HG03175 (cell line): ENCODE results near the gene RNF175.

Experiments
- ATAC-seq: cut with Tn5 transposase; IDR thresholded peaks from one replicate; pipeline ENCODE4 v1.9.1; 2021; ENCODE audit warnings: mild to moderate bottlenecking, moderate library complexity; ENCODE audit not compliant: unreplicated experiment

RNF175 gene

DNA sequence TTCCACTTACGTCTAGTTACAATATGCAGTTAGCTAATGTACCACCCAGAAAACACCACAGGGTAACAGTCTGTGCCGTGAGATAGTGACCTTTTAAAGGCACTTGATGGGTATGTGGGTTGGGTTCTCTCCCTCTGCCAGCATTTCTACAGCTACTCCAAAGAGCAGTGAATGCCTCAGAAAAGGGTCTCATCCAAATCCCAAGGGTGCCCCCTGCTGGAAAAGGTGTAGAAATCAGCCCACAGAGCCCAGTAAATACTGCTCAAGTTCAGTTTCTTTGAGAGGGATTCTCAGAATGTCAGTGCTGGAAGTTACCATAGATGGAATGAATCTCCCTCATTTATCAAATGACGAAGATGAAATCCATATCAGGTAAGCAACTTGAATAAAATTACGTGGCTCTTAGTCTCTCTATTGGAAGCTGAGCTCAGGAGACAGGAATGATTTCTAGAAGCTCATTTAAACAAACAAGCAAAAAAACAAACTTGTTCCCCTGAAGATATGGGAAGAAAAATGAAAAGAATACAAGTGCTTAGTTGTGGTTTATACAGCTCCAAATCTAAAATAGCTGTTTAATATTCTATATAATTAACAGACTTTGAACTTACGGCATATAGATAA is 9.5 kb downstream of the RNF175 start:
- peak; percentile 76 for ATAC-seq

DNA sequence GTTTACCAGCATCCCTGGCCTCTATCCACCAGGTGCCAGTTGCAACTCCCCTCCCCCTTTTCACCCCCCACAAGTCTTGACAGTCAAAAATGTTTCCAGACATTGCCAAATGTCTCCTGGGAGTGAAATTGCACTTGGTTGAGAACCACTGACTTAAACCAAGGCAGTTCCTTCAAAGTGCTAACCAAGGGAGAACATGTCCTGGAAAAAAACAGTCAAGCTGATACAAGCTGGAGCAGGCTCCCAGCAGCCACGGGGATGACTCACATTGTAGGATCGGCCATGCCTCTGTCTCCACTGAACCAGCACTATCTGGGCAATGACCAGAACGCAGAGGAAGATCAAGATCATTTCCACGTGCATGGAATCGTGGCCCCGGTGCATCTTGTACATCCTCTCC is 11.4 kb downstream of the RNF175 start:
- no peak for ATAC-seq

DNA sequence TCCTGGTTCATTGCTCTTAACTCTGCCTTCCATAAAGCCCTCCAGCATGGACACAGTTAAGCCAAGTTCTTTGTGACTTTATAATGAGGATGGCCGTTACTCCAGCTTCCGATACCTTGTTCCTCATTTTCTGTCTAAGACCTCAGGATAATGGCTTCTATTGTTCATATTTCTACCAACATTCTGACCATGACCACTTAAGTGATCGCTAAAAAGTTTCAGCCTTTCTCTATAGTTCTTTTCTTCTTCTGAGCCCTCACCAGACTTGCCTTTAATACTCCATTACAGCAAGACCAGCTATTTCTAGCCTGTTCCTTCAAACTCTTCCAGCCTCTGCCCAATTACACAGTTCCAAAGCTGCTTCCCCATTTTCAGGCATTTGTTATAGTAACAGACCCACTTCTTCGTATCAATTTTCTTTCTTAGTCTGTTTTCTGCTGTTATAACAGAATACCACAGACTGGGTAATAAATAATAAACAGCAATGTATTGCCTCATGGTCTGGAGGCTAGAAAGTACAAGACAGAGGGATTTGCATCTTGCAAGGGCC is 12.3 kb downstream of the RNF175 start:
- ATAC-seq = no peak

DNA sequence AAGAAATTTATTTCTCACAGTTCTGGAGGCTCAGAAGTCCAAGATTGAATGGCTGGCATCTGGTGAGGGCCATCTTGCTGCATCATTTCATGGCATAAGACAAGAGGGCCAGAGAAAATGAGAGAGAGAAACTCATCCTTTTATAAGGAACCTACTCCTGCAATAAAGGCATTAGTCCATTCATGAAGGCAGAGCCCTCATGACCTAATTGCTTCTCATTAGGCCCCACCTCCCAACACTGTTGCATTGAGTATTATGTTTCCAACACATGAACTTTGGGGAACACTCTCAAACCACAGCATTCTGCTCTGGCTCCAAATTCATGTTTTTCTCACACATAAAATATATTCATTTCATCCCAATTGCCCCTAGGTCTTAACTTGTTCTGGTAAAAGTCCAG is 14.2 kb downstream of the RNF175 start:
- no peak for ATAC-seq

DNA sequence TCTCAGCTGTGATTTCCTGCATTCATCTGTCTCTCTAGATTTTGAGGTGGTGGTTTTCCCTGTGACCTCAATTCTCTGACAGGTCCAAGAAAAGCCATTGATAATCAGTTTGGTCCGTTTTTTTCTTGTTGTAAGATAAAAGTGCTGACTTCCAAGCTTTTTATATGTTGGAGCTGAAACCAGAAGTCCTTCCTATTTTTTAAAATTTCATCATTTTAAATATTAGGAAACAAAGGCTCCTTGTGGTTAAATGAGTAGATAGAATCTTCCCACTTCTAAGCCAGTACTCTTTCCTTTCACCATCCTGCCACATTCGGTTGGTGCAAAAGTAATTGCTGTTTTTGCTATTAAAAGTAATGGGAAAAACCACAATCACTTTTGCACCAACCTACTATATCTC is 18.3 kb downstream of the RNF175 start:
- no peak for ATAC-seq

DNA sequence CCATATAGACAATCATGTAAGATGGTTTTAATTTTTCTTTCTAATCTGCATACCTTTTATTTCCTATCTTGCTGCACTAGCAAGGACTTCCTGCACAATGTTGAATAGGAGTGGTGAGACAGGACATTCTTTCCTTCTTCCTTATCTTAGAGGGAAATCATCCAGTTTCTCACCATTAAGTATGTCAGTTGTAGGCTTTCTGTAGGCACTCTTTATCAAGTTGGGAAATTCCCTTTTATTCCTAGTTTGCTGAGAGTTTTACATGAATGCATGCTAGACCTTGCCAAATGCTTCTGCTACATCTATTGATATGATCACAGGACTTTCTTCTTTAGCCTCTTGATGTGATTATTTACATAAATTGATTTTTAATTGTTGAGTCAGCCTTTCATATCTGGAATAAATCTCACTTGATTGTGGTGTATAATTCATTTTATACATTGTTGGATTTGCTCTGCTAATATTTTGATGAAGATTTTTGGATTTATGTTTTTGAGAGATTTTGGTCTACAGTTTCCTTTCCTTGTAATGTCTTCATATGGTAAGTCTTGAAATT is 23.8 kb downstream of the RNF175 start:
- ATAC-seq = no peak

DNA sequence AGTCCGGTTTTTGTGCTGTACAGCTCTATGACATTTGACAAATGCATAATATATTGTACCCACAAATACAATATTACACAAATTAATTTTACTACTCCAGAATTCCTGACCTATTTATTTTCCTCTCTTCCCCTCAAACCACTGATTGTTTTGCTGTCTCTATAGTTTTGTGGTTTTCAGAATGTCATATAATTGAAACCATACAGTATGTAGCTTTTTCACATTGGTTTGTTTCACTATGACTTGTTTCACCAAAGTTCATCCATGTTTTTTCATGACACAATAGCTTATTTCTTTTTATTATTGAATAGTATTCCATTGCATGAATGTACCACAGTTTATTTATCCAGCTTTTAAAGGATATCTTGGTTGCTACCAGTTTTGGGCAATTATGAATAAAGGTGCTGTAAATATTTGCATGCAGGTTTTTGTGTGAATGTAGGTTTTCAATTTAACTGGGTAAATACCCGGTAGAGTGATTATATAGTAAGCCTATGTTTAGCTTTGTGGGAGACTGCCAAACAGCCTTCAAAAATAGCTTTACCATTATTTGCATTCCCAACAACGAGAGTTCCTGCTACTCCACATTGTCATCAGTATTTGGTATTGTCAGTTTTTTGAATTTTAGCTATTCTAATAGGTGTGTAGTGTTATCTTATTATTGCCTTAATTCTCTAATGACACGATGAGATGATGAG is 25.9 kb downstream of the RNF175 start:
- peak; percentile 69 for ATAC-seq

DNA sequence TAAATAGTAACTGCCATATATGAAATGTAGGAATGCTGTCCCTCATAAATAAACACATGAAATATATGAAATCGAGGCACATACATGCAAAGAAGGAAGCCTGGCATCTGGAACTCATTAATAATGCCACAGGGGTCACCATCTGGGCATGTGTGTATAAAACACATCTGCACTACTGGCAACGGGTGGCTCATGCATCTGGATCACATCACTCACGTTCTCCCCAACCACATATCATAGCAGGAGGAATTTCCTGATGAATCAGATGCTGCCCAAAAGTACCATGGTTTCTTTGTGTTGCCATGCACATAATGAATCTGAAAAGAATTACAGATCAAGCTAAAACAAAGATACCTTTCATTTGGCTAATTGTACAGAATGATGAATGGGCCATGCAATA is 28.6 kb downstream of the RNF175 start:
- ATAC-seq = no peak

DNA sequence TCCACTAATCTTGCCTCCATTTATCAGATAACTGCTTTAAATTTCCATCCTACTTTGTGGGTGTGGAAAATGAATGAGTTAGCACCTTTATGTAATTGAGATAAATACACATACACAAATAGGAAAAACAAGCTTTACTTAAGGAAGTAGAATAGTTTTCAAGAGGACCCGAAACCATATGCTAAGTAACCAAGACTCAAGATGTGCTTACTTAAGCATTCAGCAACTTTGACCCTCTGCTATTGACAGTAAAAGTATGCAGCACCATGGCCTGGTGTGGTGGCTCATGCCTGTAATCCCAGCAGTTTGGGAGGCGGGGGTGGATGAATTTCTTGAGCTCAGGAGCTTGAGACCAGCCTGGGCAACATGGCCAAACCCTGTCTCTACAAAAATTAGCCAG is 29.9 kb downstream of the RNF175 start:
- ATAC-seq = no peak

DNA sequence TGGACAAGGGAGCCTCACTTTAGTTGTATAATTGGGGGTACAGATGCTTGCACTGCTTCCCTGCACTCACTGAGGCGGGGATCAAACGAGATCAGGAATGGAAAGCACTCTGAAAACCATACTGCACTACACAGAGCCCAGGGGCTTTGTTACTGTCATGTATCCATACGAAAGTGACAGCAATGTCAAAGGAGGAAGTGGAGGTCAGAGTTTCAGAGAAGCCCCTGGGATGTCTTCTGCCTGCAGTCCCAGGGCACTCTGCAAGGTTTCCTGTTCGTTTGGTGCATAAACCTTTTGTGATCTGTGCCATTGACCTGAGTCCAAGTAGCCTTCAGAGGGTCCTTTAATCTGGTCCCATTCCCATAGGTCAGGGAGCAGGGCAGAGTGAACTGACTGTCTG is 31.2 kb downstream of the RNF175 start:
- ATAC-seq = peak; percentile 70

DNA sequence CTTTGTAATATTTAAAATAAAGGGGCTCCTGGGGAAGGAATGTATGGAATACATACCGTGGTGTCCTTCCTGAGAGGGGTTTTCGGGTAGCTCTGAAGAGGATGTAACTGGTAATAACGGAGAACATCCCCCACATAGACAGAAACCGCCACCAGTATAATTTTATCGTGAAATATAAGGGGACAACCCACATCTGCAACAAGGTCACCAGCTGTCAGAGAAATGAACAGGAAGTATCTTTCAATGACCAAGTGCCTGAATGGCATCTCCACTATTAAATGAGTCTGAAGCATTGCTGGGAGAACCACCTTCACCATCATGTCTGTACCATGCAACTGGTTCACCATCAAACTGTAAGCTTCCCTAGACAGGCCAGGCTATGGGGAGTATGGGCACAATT is 31.7 kb downstream of the RNF175 start:
- ATAC-seq = no peak

DNA sequence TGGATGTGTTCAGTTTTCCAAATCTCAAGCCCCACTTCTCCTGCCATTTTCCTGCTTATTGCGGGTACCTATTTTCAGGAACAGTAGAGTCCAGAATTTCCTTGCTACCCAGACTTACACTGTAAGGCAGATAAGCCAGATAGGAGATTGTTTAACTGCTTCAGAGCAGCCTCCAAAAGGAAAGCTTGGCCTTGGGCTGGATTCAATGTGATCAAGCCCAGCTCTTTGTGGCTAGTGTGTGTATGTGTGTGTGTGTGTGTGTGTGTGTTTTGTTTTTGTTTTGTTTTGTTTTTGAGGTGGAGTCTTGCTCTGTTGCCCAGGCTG is 34.0 kb downstream of the RNF175 start:
- no peak for ATAC-seq

DNA sequence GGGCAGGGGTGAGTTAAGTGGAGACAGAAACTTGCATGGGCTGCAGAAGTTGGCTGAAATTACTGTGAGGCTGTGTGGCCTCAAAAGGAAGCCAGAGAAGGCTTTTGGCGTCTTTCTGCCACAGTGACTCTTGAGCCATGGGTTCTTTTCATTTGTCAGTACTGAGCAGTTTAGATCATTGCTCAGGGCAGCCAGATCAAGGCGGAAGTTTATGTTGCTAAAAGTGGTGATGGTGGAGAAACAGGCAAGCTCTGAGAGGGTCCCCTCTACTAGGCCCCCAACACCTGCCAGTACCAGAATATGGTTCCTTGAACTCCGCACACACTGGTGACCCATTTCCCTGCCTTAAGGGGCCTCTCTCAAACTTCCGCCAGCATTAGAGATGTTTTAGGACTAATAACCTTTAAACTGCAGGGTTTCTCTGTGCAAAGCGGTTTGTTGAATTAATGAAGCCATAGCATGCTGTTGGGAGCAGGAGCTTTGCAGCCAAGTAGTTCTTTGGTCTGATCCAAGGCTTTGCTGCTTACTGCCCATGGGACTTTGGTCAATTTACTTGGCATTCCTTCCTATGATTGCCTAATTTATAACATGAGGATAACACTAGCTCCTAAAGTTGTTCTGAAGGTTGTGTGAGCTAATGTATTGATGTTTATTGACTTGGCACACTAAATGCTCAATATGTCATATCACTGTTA is 34.5 kb downstream of the RNF175 start:
- no peak for ATAC-seq

DNA sequence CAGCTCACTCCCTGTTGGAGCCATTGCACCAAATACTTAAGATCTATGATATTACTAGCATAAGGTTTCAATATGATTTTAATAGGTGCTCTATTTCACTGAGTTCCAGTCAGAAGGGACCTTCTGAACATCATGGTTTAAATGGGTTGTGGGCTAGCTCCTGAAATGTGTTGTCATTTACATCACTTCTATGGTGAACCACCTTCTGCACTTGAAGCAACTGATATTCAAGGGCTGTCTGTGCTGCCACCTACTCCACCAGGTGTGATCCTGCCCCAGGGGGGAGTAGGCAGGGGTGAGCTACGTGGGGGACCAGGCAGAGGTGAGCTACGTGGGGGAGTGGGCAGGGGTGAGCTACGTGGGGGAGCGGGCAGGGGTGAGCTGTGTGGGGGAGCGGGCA is 35.2 kb downstream of the RNF175 start:
- no peak for ATAC-seq

DNA sequence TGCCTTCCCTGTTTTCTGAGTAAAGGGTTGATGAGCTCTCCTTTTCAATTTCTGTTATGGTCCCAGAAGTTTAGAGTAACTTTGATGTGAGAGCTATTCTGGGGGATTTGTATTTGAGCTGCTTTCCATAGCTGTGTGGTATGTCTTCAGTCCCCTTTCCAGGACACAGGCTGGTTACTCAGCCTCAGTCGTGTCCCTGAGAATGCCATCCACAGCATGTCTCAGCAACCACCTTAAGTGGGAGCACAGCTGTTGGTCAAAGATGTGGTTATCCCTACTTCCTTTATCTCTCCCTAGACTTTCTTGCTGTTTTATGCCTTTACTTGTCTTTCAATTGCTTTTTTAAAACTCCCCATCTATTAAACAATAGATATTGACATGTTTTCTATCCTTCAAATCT is 37.8 kb downstream of the RNF175 start:
- no peak for ATAC-seq

DNA sequence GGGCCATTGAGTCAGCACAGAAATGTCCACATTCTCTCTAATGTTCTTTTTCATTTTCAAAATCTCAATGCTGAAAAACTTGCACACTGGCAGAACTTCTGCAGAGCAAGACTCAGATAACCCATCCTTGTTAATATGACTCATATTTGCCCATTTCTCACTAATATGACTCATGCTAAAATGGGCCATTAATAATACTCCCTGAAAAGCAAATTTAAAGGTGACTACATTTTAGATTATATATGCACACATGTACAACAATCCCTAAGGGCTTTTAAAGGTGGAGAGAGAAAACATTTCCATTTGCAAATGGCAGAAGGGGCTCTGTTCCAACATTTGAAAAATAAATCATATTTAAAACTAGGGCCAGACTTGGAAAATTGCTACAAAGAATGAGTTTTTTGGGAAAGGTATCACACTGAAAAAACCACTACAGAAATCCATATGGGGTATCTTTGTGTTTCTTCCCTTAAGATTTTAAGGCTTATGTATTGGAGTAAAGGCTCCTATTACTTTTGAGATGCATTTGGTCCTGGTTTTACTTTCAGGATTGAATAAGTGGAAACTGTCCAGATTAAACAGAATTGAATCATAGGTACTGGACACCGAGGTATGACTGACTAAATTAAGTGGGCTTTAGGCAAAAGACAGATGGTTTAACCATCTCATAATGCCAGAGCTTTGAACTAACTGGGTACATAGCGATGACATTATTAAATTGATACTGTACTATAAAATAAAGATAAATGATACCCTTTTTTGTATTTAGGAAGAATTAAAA is 45.8 kb downstream of the RNF175 start:
- no peak for ATAC-seq

DNA sequence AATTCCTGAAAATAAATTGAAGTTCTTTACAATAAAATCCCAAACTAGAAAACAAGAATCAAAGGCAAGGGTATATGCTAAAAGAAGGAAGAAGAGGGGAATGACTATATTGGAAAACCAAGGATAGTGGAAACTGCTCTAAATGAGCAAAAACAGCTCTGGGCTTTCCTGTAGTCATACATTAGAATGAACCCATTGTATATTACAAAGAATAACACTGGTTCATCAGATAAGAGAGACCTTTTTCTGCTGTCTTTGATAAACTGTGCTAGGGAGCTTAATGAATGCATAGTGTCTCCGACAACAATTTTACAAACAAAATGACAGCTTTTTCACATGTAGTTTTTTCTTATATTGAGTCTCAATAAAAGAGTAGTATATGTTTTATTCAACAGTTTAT is 49.1 kb downstream of the RNF175 start:
- no peak for ATAC-seq

DNA sequence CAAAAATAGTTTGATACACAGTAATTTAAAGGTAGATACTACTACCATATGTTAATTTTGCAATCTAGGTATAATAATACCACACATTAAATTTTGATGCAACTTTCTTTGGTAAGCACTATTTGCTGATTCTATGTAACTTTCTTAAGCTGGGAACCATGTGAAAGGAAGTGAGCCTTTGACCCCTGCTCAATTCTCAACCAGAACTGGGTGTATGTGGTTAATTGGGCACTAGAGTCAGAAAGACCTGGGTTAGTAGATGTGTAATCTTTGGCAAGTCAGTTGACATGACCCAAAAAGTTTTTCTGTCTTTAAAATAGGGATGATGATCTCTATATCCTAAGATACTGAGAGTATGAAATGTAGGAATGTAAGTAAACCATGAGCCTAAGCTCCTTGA is 53.3 kb downstream of the RNF175 start:
- peak; percentile 43 for ATAC-seq

DNA sequence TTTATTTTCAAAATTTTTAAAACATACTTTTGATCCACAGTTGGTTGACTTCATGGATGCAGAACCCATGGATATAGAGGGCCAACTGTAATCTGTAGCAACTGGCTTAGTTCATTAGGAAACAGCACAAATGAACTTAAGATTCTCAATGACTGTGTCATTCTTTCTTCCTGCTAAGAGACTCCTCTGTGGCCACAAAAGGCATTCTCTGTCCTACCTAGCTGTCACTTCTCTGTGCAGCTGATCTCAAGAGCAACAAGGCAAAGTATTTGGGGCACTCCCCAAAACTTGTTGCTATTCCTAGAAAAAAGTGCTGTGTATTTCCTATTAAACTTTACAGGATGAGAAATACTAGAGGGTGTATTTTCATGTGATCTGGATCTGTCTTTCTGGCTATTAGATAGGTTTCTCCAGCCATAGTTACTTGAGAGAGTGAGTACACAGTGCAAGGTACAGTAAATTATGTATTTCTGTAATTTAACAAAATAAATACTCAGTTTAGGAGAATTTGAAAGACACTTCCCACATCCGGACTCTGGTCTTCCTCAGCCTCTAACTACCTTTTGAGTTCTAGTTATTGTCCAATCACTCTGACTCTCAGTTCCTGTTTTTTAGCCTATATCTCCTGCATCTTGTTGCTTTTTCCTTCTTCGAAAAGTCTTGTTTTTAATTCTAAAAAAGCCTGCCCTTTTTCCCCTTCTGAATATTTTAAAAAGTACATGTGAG is 53.9 kb downstream of the RNF175 start:
- ATAC-seq = peak; percentile 77

DNA sequence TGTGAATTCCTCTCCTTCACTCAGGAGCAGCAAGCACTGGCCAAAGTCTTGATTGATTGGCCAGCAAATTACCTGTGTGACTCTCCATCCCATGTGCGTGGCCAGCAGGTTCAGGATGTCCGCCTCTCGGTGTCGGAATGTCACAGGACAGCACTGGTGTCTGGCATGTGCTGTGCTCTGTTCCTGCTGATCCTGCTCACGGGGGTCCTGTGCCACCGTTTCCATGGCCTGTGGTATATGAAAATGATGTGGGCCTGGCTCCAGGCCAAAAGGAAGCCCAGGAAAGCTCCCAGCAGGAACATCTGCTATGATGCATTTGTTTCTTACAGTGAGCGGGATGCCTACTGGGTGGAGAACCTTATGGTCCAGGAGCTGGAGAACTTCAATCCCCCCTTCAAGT is 55.3 kb downstream of the RNF175 start:
- no peak for ATAC-seq
